ENCODE measurements around the gene KIF3A. TPM values are rescaled to one million over a fixed set of nuclear protein-coding genes. Genes with fewer than 3 reads are reported as not detected.
A peak's percentile ranks its signal among the peaks of the same experiment; 100 is the strongest.

KIF3A gene
- total and polyA plus RNA-seq, 2 experiments from 2014 or later: 11.2 to 19.7 TPM

DNA sequence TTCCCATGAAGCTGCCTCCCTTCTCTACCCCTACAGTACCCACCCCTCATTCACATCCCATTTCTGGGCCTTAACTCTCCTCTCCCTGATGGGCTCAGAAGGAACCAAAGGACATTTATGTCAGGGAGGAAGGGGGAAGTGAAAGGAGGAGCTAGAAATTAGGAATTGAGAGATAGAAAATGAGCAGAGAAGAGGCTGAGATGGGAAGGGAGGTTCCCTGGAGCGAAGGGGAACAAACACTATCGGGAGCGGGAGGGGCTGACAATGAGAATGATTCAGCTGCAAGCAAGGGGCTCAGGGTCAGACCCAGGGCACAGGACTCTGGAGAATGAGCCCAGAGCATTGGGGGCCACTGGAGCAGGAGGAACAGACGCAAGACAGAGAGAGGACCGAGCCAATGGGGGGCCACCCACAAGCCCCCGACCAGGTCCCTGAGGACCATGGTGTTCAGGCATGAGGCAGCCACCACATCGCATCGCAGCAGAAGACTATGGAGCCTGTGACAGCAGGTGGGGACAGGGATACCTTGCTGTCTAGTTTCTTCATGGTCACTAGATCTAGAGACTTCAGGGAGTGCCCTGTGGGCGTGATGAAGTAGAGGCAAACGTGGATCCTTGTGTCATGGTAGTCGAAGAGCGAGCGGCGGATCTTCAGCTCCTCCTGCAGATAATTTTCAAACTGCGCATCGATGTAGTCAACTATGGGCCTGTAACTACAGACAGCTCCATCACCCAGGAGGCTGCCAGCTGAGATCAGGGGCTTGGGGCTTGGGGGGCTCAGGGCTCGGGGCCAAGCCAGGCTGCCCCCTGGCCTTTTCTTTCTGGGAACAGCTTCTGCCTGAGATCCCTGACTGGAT, 26.1 kb upstream of the KIF3A start:
- H3K4me2 ChIP-seq: no peak overlapping the region
- ATAC-seq (no peak), DNase-seq (ENCODE audit: low spot score) (no peak)
- H3K79me2 ChIP-seq (replicated peaks; ENCODE audit: insufficient read depth): no peaks in the 10 kb centered on the region
- no peaks in the 10 kb centered on the region for H3K27me3 ChIP-seq (ENCODE audit: insufficient read depth)
- no peak overlapping the region for H3K27ac ChIP-seq (ENCODE audit: low read depth)
- no peak overlapping the region for H3K4me3 ChIP-seq
- no peaks in the 10 kb centered on the region; the same call in 2 of the 3 replicates for H3K4me1 Mint-ChIP-seq
- peaks cover 15% of the 10 kb centered on the region; the same call in 1 of the 3 replicates for H3K36me3 Mint-ChIP-seq (ENCODE audit: low read depth)
- H3K9me2 ChIP-seq (ENCODE audit: insufficient read depth): no peaks in the 10 kb centered on the region
- H4K20me1 ChIP-seq (replicated peaks; ENCODE audit: insufficient read depth): no peaks in the 10 kb centered on the region
- H3K36me3 ChIP-seq (ENCODE audit: insufficient read depth): no peaks in the 10 kb centered on the region
- peak overlapping the region; percentile 24; the same call in 1 of the 2 replicates for H3K27ac Mint-ChIP-seq
- H2AFZ ChIP-seq: no peak overlapping the region
- TF ChIP-seq ZNF331 (CRISPR knock-in tag; IDR thresholded peaks at IDR 0.05; ENCODE audit: low read depth) (no peak), EZH2phosphoT487 (IDR thresholded peaks at IDR 0.05; ENCODE audit: unreplicated experiment) (no peak), NANOG (IDR thresholded peaks at IDR 0.05; ENCODE audit: borderline replicate concordance) (no peak), CREB1 (CRISPR knock-in tag; IDR thresholded peaks at IDR 0.05; ENCODE audit: low read depth) (no peak), EZH2 (IDR thresholded peaks at IDR 0.05; ENCODE audit: low read depth, unreplicated experiment) (no peak), POLR2AphosphoS5 (IDR thresholded peaks at IDR 0.05; ENCODE audit: low read depth) (no peak), ZNF114 (CRISPR knock-in tag; IDR thresholded peaks at IDR 0.05) (no peak), STAT1 (IDR thresholded peaks at IDR 0.05; ENCODE audit: unreplicated experiment) (no peak), JUNB (IDR thresholded peaks at IDR 0.05; ENCODE audit: unreplicated experiment) (no peak)
- TF ChIP-seq, protein P1, sequence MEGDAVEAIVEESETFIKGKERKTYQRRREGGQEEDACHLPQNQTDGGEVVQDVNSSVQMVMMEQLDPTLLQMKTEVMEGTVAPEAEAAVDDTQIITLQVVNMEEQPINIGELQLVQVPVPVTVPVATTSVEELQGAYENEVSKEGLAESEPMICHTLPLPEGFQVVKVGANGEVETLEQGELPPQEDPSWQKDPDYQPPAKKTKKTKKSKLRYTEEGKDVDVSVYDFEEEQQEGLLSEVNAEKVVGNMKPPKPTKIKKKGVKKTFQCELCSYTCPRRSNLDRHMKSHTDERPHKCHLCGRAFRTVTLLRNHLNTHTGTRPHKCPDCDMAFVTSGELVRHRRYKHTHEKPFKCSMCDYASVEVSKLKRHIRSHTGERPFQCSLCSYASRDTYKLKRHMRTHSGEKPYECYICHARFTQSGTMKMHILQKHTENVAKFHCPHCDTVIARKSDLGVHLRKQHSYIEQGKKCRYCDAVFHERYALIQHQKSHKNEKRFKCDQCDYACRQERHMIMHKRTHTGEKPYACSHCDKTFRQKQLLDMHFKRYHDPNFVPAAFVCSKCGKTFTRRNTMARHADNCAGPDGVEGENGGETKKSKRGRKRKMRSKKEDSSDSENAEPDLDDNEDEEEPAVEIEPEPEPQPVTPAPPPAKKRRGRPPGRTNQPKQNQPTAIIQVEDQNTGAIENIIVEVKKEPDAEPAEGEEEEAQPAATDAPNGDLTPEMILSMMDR (conservative IDR thresholded peaks at IDR 0.05; ENCODE audit: low read depth in 2 of 2): no peak
- TF ChIP-seq, protein P2, sequence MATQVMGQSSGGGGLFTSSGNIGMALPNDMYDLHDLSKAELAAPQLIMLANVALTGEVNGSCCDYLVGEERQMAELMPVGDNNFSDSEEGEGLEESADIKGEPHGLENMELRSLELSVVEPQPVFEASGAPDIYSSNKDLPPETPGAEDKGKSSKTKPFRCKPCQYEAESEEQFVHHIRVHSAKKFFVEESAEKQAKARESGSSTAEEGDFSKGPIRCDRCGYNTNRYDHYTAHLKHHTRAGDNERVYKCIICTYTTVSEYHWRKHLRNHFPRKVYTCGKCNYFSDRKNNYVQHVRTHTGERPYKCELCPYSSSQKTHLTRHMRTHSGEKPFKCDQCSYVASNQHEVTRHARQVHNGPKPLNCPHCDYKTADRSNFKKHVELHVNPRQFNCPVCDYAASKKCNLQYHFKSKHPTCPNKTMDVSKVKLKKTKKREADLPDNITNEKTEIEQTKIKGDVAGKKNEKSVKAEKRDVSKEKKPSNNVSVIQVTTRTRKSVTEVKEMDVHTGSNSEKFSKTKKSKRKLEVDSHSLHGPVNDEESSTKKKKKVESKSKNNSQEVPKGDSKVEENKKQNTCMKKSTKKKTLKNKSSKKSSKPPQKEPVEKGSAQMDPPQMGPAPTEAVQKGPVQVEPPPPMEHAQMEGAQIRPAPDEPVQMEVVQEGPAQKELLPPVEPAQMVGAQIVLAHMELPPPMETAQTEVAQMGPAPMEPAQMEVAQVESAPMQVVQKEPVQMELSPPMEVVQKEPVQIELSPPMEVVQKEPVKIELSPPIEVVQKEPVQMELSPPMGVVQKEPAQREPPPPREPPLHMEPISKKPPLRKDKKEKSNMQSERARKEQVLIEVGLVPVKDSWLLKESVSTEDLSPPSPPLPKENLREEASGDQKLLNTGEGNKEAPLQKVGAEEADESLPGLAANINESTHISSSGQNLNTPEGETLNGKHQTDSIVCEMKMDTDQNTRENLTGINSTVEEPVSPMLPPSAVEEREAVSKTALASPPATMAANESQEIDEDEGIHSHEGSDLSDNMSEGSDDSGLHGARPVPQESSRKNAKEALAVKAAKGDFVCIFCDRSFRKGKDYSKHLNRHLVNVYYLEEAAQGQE (IDR thresholded peaks at IDR 0.05; ENCODE audit: unreplicated experiment): no peak
- TF ChIP-seq, protein P3, sequence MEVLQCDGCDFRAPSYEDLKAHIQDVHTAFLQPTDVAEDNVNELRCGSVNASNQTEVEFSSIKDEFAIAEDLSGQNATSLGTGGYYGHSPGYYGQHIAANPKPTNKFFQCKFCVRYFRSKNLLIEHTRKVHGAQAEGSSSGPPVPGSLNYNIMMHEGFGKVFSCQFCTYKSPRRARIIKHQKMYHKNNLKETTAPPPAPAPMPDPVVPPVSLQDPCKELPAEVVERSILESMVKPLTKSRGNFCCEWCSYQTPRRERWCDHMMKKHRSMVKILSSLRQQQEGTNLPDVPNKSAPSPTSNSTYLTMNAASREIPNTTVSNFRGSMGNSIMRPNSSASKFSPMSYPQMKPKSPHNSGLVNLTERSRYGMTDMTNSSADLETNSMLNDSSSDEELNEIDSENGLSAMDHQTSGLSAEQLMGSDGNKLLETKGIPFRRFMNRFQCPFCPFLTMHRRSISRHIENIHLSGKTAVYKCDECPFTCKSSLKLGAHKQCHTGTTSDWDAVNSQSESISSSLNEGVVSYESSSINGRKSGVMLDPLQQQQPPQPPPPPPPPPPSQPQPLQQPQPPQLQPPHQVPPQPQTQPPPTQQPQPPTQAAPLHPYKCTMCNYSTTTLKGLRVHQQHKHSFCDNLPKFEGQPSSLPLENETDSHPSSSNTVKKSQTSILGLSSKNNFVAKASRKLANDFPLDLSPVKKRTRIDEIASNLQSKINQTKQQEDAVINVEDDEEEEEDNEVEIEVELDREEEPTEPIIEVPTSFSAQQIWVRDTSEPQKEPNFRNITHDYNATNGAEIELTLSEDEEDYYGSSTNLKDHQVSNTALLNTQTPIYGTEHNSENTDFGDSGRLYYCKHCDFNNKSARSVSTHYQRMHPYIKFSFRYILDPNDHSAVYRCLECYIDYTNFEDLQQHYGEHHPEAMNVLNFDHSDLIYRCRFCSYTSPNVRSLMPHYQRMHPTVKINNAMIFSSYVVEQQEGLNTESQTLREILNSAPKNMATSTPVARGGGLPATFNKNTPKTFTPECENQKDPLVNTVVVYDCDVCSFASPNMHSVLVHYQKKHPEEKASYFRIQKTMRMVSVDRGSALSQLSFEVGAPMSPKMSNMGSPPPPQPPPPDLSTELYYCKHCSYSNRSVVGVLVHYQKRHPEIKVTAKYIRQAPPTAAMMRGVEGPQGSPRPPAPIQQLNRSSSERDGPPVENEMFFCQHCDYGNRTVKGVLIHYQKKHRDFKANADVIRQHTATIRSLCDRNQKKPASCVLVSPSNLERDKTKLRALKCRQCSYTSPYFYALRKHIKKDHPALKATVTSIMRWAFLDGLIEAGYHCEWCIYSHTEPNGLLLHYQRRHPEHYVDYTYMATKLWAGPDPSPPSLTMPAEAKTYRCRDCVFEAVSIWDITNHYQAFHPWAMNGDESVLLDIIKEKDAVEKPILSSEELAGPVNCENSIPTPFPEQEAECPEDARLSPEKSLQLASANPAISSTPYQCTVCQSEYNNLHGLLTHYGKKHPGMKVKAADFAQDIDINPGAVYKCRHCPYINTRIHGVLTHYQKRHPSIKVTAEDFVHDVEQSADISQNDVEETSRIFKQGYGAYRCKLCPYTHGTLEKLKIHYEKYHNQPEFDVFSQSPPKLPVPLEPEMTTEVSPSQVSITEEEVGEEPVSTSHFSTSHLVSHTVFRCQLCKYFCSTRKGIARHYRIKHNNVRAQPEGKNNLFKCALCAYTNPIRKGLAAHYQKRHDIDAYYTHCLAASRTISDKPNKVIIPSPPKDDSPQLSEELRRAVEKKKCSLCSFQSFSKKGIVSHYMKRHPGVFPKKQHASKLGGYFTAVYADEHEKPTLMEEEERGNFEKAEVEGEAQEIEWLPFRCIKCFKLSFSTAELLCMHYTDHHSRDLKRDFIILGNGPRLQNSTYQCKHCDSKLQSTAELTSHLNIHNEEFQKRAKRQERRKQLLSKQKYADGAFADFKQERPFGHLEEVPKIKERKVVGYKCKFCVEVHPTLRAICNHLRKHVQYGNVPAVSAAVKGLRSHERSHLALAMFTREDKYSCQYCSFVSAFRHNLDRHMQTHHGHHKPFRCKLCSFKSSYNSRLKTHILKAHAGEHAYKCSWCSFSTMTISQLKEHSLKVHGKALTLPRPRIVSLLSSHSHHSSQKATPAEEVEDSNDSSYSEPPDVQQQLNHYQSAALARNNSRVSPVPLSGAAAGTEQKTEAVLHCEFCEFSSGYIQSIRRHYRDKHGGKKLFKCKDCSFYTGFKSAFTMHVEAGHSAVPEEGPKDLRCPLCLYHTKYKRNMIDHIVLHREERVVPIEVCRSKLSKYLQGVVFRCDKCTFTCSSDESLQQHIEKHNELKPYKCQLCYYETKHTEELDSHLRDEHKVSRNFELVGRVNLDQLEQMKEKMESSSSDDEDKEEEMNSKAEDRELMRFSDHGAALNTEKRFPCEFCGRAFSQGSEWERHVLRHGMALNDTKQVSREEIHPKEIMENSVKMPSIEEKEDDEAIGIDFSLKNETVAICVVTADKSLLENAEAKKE (CRISPR knock-in tag; IDR thresholded peaks at IDR 0.05): no peak
- TF ChIP-seq, protein P4, sequence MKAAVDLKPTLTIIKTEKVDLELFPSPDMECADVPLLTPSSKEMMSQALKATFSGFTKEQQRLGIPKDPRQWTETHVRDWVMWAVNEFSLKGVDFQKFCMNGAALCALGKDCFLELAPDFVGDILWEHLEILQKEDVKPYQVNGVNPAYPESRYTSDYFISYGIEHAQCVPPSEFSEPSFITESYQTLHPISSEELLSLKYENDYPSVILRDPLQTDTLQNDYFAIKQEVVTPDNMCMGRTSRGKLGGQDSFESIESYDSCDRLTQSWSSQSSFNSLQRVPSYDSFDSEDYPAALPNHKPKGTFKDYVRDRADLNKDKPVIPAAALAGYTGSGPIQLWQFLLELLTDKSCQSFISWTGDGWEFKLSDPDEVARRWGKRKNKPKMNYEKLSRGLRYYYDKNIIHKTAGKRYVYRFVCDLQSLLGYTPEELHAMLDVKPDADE (IDR thresholded peaks at IDR 0.05): no peak
- H3K9me3 Mint-ChIP-seq: no peaks in the 10 kb centered on the region
- peaks cover 8% of the 10 kb centered on the region for H3K27me3 Mint-ChIP-seq (ENCODE audit: insufficient read depth, low read depth, poor library complexity)
- H3F3A ChIP-seq (replicated peaks; ENCODE audit: low read depth): no peaks in the 10 kb centered on the region
- no peaks in the 10 kb centered on the region for H3K4me1 ChIP-seq (ENCODE audit: insufficient read depth)
- H3K4me3 Mint-ChIP-seq: no peak overlapping the region
